ENCODE measurements around the gene PTER. TPM values are rescaled to one million over a fixed set of nuclear protein-coding genes. Genes with fewer than 3 reads are reported as not detected.

Gene PTER
- total RNA-seq, 3 donors from 2014 or later, result 18.4 to 30.3 (median 22.6) TPM

DNA sequence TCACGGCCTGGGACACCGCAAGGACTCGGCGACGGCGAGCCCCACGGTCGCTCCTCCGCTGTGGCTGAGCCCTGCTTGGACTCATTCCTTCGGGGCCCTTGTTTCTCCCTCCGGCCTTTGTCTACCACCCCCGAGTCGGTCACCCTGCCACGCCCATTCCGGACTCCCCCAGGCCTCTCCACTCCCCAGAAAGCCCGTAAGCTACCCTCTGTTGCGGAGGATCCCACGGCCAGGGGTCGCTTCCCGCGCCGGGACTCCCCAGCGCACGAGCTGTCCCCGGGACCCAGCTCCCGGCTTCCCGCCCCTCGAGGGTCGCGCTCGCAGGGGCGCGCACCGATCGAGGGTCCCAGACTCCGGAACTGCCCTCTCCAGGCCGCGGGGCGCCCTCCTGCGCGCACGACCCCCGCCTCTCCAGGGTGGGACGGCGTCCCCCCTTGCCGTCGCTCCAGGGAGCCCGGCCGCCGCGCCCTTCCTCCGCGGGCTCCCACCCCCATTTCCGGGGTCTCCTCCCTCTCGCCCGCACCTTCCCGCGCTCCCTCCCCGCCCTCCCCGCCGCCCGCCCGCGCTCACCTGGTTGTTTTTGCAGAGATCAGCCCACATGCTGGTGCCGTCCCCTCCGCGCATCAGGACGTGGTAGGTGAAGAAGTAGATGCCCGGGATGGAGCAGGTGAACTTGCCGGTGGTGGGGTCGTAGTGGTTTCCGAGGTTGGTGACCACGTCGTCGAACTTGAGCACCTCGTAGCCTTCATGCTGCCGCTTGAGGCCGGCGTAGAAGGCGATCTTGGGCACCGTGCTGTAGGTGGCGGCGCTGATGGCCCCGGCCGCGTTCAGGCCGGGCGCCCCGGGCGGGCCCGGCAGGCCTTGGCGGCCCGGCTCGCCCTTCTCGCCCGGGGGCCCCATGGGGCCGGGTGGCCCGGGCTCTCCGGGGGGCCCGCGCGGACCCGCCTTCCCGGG is 83.4 kb downstream of the PTER start:
- TF ChIP-seq CTCF (IDR thresholded peaks at IDR 0.05) (no peak), POLR2AphosphoS5 (IDR thresholded peaks at IDR 0.05) (no peak), POLR2A (IDR thresholded peaks at IDR 0.05) (no peak)
- peaks cover 0 to 5% of the 10 kb centered on the region in 2 donors for H3K4me1 ChIP-seq
- peak overlapping the region; percentile 41 to 66 (median 50) for H3K4me3 ChIP-seq
- DNase-seq (ENCODE audit: low spot score in 2 of 2), result no peak
- no peaks in the 10 kb centered on the region for H3K36me3 ChIP-seq
- intact Hi-C loops (cut with DNase I; ENCODE audit: low total_unique reads), result no loop called here
- peaks cover 7 to 21% of the 10 kb centered on the region in 2 donors for H3K27me3 ChIP-seq
- no peaks in the 10 kb centered on the region for H3K9me3 ChIP-seq
- no peak overlapping the region for H3K27ac ChIP-seq

GRCh38 chr10:16520900-16521299 is 84.1 kb downstream of the PTER start:
- TF ChIP-seq POLR2AphosphoS5 (IDR thresholded peaks at IDR 0.05), result no peak
- H3K27ac ChIP-seq, result no peak overlapping the region
- intact Hi-C loops (cut with DNase I; ENCODE audit: low total_unique reads), result no loop called here
- H3K27me3 ChIP-seq, result peaks cover 7 to 21% of the 10 kb centered on the region in 2 donors
- peak overlapping the region; percentile 41 to 66 (median 50) for H3K4me3 ChIP-seq
- no peaks in the 10 kb centered on the region for H3K9me3 ChIP-seq
- H3K36me3 ChIP-seq, result no peaks in the 10 kb centered on the region
- H3K4me1 ChIP-seq, result peaks cover 0 to 5% of the 10 kb centered on the region in 2 donors
- no peak for DNase-seq (ENCODE audit: low spot score in 2 of 2)

DNA sequence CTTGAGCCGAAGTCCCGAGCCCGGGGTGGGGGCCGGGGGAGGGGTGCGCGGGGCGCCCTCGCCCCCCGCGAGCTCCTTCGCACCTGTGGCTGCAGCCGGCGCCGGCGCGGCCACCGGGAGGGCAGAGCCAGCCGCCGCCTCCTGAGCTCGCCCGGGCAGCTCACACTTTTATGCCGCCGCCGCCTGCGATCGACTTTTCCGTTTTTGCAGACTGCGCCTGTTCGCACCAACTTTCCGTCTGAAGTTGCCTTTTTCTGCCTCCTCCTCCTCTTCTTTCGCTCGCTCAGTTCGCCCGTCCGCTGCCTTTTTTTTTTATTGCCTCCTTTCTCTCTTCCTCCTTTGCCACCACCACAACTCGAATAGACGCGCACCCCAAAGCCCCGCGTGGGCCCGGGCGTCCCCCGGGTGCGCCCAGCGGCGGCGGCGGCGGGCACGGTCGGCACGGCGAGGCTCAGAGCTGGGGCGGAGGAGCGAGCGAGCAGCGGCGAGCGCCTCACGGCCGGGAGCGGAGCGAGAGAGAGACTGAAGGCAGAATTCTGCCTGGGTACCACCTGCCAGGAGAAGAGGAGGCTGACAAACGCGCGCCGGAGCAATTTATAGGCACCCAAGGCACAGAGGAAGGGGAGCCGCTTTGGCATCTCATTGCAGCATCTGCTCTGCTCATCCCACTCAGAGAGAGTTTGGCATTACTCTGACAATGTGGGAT is 84.7 kb downstream of the PTER start, which contains the start of gene C1QL3:
TSS of gene C1QL3 (minus strand) at position 569 of the 706 bp plus-strand sequence. CDS start 814 bp downstream, outside the sequence.
- H3K27me3 ChIP-seq, result peaks cover 7 to 21% of the 10 kb centered on the region in 2 donors
- no peak for TF ChIP-seq POLR2AphosphoS5 (IDR thresholded peaks at IDR 0.05)
- TF ChIP-seq CTCF (IDR thresholded peaks at IDR 0.05), result no peak
- TF ChIP-seq POLR2A (IDR thresholded peaks at IDR 0.05), result no peak
- no peak for DNase-seq (ENCODE audit: low spot score in 2 of 2)

GRCh38 chr10:16527452-16527851 is 90.6 kb downstream of the PTER start:
- H3K4me3 ChIP-seq, result no peak overlapping the region
- H3K9me3 ChIP-seq, result no peaks in the 10 kb centered on the region
- TF ChIP-seq POLR2AphosphoS5 (IDR thresholded peaks at IDR 0.05), result no peak
- no peak for TF ChIP-seq CTCF (IDR thresholded peaks at IDR 0.05)
- TF ChIP-seq POLR2A (IDR thresholded peaks at IDR 0.05), result no peak
- no peak for DNase-seq (ENCODE audit: low spot score in 2 of 2)
- no peaks in the 10 kb centered on the region for H3K36me3 ChIP-seq
- H3K27ac ChIP-seq, result no peak overlapping the region
- intact Hi-C loops (cut with DNase I; ENCODE audit: low total_unique reads), result no loop called here
- no peaks in the 10 kb centered on the region for H3K4me1 ChIP-seq
- H3K27me3 ChIP-seq, result no peaks in the 10 kb centered on the region

More for the DNA sequence above, 84.7 kb downstream of the PTER start, which contains the start of gene C1QL3:
- Histone ChIP-seq H3K36me3 (no peaks in the 10 kb centered on the region), H3K4me3 (peak within 1 kb of the TSS; percentile 41 to 66 (median 50)), H3K4me1 (peaks cover 0 to 5% of the 10 kb centered on the region in 2 donors), H3K27ac (no peak within 1 kb of the TSS), H3K9me3 (no peaks in the 10 kb centered on the region)
- intact Hi-C loops (cut with DNase I; ENCODE audit: low total_unique reads), result no loop called here

DNA sequence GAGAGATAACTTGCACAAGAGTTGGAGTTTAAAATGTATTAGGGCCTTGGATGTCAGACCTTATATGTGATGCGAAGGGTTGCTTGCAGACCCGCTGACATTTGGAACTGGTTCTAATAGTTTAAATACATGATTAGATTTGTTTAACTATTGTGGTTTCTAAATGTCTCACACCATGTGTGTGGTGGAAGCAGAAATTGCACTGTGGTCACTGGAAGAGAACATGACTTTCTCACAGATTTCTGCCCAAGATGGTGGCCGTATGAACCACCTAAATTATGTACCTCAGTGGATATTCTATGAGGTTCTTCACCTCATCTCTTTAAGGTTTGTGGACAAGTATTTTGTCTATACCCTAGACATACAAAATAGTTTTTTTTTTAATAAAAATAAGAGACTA is 93.0 kb downstream of the PTER start:
- intact Hi-C loops (cut with DNase I; ENCODE audit: low total_unique reads), result no loop called here
- H3K9me3 ChIP-seq, result no peaks in the 10 kb centered on the region
- H3K36me3 ChIP-seq, result no peaks in the 10 kb centered on the region
- H3K27ac ChIP-seq, result no peak overlapping the region
- H3K27me3 ChIP-seq, result no peaks in the 10 kb centered on the region
- no peak overlapping the region for H3K4me3 ChIP-seq
- no peak for DNase-seq (ENCODE audit: low spot score in 2 of 2)
- no peak for TF ChIP-seq CTCF (IDR thresholded peaks at IDR 0.05)
- no peak for TF ChIP-seq POLR2A (IDR thresholded peaks at IDR 0.05)
- no peak for TF ChIP-seq POLR2AphosphoS5 (IDR thresholded peaks at IDR 0.05)
- no peaks in the 10 kb centered on the region for H3K4me1 ChIP-seq
